Testis (tissue), 3 donors: ENCODE data around the gene ATG7. TPM values are rescaled to one million over a fixed set of nuclear protein-coding genes. Genes with fewer than 3 reads are reported as not detected.
A peak's percentile ranks its signal among the peaks of the same experiment; 100 is the strongest.

Source experiments
- DNase-seq: peaks from one replicate; pipeline ENCODE4 v3.0.0-alpha.2; 2019
- H3K27ac ChIP-seq, 2 donors: fragments of 200-600 bp; sonication (generic); one replicate each; pipeline ENCODE4 v1.5.1; 2019
- H3K27me3 ChIP-seq: fragments of 200-600 bp; sonication (generic); one replicate; pipeline ENCODE4 v1.5.1; 2019
- H3K36me3 ChIP-seq: fragments of 200-600 bp; sonication (generic); one replicate; pipeline ENCODE4 v1.5.1; 2017; ENCODE audit warnings: low read depth; ENCODE audit errors: missing control alignments
- H3K4me1 ChIP-seq: fragments of 200-600 bp; sonication (generic); one replicate; pipeline ENCODE4 v1.5.1; 2019
- H3K4me3 ChIP-seq, 2 donors: fragments of 200-600 bp; sonication (generic); one replicate each; pipeline ENCODE4 v1.5.1; 2017 to 2019
- H3K9me3 ChIP-seq: fragments of 200-600 bp; sonication (generic); one replicate; pipeline ENCODE4 v1.5.1; 2017
- POLR2A ChIP-seq: fragments of 450-650 bp; IDR thresholded peaks from one replicate; pipeline ENCODE4 v1.6.1; 2017; ENCODE audit warnings: antibody characterized with exemption, mild to moderate bottlenecking, moderate library complexity
- WGBS, 2 donors: methylation state at CpG; one replicate each; pipeline ENCODE4 v1.1.5; 2018; 5-methylcytosine and 5-hydroxymethylcytosine counted together
- intact Hi-C: fragments of 100-400 bp; cut with DNase I; formaldehyde crosslinking; loops from one replicate; pipeline ENCODE4 v1.15.1; 2023; ENCODE audit warnings: low total_unique reads
- polyA plus RNA-seq: library from polyadenylated mRNA; stranded (reverse); fragments of 350-450 nt; fragmentation: Illumina TruSeq; extraction: RNeasy Lipid Tissue Mini Kit (QIAGEN cat#74804); gene quantifications from one replicate; pipeline ENCODE4 v1.2.3, GENCODE V29; 2014; ENCODE audit warnings: low read depth, low replicate concordance; ENCODE audit not compliant: insufficient read depth
- total RNA-seq, 2 donors: library from RNA; depleted of rRNA; stranded (reverse); fragments of >200 nt; gene quantifications; one replicate each; pipeline ENCODE4 v1.2.3, GENCODE V29; 2016
- TF ChIP-seq, protein P1 (sequence below), 3 experiments: fragments of 450-650 bp in 2 of 3; fragments of 200-600 bp in 1 of 3; sonication (generic) in 1 of 3; IDR thresholded peaks; one replicate each; pipeline ENCODE4 v1.5.1; 2016 to 2019; ENCODE audit warnings: antibody characterized with exemption in 3 of 3, mild to moderate bottlenecking in 2 of 3, moderate library complexity in 1 of 3

Gene ATG7
- total and polyA plus RNA-seq, 3 donors from 2014 or later, result 52.9 to 95.4 (median 86.0) TPM

GRCh38 chr3:11576453-11576852 lies 304.3 kb downstream of the ATG7 start:
- Histone ChIP-seq H3K9me3 (no peaks in the 10 kb centered on the region), H3K36me3 (no peaks in the 10 kb centered on the region), H3K27me3 (no peaks in the 10 kb centered on the region), H3K4me1 (peaks cover 10% of the 10 kb centered on the region), H3K4me3 (no peak overlapping the region), H3K27ac (no peak overlapping the region)
- no peak for DNase-seq
- 33 to 39% methylated on average over 7 to 9 of the region's 9 CpGs for WGBS, 2 donors
- no peak for TF ChIP-seq POLR2A
- TF ChIP-seq, protein P1, sequence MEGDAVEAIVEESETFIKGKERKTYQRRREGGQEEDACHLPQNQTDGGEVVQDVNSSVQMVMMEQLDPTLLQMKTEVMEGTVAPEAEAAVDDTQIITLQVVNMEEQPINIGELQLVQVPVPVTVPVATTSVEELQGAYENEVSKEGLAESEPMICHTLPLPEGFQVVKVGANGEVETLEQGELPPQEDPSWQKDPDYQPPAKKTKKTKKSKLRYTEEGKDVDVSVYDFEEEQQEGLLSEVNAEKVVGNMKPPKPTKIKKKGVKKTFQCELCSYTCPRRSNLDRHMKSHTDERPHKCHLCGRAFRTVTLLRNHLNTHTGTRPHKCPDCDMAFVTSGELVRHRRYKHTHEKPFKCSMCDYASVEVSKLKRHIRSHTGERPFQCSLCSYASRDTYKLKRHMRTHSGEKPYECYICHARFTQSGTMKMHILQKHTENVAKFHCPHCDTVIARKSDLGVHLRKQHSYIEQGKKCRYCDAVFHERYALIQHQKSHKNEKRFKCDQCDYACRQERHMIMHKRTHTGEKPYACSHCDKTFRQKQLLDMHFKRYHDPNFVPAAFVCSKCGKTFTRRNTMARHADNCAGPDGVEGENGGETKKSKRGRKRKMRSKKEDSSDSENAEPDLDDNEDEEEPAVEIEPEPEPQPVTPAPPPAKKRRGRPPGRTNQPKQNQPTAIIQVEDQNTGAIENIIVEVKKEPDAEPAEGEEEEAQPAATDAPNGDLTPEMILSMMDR (IDR thresholded peaks at IDR 0.05), result no peak
- intact Hi-C loops, result no loop called here

DNA sequence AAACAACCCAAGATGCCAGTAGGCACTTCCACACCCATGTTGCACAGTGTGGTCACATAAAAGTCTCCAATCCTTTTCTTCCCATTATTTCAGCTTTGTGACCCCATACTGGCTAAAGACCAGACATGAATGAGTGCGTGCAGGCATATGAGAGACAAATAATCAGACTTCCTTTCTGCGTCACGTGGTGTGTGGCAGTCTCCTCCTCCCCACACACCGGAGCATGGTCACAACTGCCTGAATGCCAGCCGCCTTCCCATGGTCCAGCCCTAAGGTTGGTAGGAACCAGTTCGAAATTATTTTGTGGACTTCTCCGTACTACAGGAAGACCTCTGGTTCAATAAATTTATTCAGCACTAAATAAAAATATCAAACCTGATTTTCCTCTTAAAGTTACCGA lies 306.0 kb downstream of the ATG7 start:
- H3K4me3 ChIP-seq, result no peak overlapping the region
- TF ChIP-seq, protein P1 (IDR thresholded peaks at IDR 0.05), result no peak
- TF ChIP-seq POLR2A, result no peak
- no peaks in the 10 kb centered on the region for H3K36me3 ChIP-seq
- peaks cover 27% of the 10 kb centered on the region for H3K4me1 ChIP-seq
- 71 to 79% methylated on average over 8 of the region's 8 CpGs for WGBS, 2 donors
- DNase-seq, result no peak
- intact Hi-C loops, result no loop called here
- no peaks in the 10 kb centered on the region for H3K27me3 ChIP-seq
- H3K27ac ChIP-seq, result no peak overlapping the region
- no peaks in the 10 kb centered on the region for H3K9me3 ChIP-seq

DNA sequence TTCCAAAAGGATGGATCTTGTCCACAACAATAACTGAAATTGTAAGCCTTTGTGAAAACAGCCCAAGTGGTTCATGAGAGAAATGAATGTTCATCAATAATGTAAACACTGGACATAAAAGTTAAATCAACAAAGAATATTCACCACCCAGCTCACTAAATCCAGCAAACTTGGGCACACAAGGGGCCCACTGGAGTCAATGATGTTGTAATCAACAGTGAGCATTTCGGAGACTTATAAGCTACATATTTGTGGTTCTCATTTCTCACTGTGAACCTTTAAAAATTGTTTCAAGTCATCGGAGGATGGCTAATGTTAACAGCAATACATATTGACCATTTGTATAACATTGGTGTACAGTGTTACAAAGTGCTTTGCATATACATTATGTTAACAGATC lies 308.4 kb downstream of the ATG7 start:
- no peak for TF ChIP-seq POLR2A
- 60 to 74% methylated on average over 2 of the region's 2 CpGs for WGBS, 2 donors
- Histone ChIP-seq H3K36me3 (no peaks in the 10 kb centered on the region), H3K27ac (peak overlapping the region in 1 of 2 donors; percentile 65), H3K4me3 (no peak overlapping the region), H3K4me1 (peaks cover 32% of the 10 kb centered on the region), H3K27me3 (no peaks in the 10 kb centered on the region), H3K9me3 (no peaks in the 10 kb centered on the region)
- DNase-seq, result no peak
- intact Hi-C loops, result no loop called here

DNA sequence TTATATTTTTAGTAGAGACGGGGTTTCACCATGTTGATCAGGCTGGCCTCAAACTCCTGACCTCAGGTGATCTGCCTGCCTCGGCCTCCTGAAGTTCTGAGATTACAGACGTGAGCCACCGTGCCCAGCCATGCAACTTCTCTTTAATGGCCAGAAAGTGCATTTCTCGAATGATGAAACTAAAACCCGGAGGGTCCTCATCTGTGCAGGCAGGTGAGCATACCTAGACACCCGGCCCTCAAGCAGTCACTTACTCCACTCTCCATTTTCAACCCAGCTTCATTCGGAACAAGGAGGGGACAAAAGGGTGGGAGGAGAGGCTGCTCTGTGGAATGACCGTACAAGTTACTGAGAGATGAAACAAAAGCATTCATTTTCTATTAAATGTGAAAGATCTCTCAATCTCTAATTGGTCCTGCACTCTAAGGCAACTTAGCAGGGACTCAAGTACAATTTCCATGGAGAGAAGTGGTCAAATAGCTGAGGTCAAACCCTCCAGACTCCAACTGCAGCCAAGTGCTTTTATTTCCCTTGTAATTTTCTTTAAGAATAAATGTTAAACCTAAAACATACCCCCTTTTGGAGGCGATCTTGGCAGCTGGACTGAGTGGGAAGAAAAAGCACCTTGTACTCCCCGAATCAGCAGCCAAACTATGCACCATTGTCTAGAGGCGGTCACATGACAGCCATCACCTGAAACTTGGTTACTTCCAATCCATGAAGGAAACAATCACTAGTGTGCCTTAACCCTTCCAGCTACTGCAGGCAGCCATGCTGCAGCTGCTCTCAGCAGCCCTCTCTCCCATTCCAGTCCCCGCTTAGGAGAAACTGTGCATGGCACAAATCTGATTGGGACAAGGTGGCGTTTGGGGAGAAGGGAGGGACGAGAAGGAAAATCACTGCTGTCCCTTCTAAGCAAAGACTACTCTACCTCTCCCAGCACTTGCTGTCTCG lies 309.3 kb downstream of the ATG7 start:
- WGBS, 2 donors, result 35 to 53% methylated on average over 16 of the region's 16 CpGs
- intact Hi-C loops, result no loop called here
- peak; percentile 66 for DNase-seq
- H3K4me3 ChIP-seq, result peak overlapping the region in 1 of 2 donors; percentile 24
- TF ChIP-seq, protein P1 (IDR thresholded peaks at IDR 0.05), result no peak
- no peak for TF ChIP-seq POLR2A
- H3K27ac ChIP-seq, result peak overlapping the region; percentile 21 to 65
- H3K36me3 ChIP-seq, result no peaks in the 10 kb centered on the region
- no peaks in the 10 kb centered on the region for H3K9me3 ChIP-seq
- no peaks in the 10 kb centered on the region for H3K27me3 ChIP-seq
- H3K4me1 ChIP-seq, result peaks cover 34% of the 10 kb centered on the region

DNA sequence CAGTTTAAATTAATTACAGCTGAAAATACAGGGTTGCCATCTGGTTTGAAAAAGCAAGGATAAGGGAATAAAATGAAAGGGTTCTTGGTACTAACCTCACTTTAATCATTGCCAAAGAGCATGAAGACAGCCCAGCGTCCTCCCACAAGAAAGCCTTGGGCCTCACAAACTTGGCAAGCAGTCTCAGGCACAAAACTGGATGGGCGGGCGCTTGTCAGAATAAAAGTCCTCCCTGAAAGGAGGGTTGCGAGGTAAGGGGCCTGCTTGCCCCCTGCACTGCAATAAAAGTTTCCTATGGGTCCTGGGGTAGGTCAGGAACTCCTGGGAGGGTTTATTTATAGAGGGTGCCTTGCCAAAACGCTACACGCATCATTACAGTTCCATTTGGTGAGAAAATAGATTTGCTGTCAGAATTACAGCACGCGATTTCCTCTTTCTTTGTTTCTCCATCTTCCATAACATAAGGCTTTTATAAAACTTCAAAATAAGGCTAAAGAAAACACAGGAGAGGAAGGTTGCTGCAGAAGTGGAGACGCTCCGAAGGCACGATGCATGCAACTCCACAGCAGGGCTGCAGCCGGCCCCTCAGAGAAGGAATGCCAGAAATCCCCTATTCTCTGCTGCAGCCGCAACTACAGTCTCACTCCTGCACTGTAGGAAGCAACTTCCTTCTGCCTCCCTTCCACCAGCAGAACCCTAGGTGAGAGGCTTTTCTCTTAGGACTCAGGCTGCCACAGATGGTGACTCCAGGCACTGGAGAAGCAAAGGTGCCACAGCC lies 310.2 kb downstream of the ATG7 start:
- peaks cover 41% of the 10 kb centered on the region for H3K4me1 ChIP-seq
- peak; percentile 93 for DNase-seq
- intact Hi-C loops, result no loop called here

More for the DNA sequence above, 310.2 kb downstream of the ATG7 start:
- Histone ChIP-seq H3K27me3 (no peaks in the 10 kb centered on the region), H3K4me3 (peak overlapping the region in 1 of 2 donors; percentile 24), H3K36me3 (no peaks in the 10 kb centered on the region), H3K9me3 (no peaks in the 10 kb centered on the region), H3K27ac (peak overlapping the region; percentile 21 to 65)
- 19 to 24% methylated on average over 13 of the region's 13 CpGs for WGBS, 2 donors
- no peak for TF ChIP-seq POLR2A
- TF ChIP-seq, protein P1 (IDR thresholded peaks at IDR 0.05), result no peak
